ENCODE measurements around the gene PRRT4.

Gene PRRT4

DNA sequence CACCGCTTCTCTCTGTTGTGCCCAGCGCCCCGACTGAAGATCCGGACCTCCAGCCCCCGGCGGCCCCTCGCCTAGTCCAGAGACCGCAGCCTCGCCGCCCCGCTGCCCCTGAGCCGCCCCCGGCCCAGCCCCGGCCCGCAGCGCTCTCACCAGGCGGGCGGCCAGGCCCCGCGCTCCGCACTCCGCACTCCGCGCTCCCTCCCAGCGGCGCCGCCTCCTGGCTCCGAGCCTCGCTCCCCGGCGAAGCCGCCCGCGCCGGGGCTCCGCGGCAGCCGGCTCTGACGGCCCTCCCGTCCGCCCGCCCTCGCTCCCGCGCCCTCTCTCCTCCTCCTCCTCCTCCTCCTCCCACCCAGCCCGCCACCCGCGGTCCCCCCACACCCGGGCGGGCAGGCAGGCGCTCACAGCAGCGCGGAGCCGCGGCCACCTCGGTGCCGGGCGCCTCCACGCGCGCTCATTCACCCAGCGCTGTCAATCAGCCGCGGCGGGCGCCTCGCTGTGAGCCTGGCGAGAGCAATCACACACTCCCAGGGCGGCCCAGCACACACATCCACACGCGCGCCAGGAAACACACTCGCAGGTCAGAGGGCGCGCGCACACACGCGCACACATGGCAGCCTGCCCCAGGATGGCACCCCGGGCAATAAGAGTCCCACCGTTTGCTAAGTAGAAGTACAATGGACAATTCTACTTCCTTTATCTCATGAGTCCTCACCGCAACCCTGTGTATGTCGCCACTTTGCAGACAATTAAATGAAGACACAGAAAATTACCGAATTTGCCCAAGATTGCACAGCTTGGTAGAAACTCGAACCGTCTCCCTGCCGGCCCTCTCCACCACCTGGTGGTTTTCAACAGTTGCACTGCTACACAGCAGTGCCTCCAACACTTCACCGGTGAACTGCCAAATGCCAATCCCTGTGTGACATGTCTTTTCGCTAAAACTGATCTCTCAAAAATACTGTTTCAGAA lies at the start of gene PRRT4:
TSS of gene PRRT4 (minus strand) at position 280 of the 969 bp plus-strand sequence.
- peak; percentile 91 for DNase-seq (ENCODE audit: low read depth)
- H3K4me3 ChIP-seq (ENCODE audit: low read depth, low read length) = peak within 1 kb of the TSS; percentile 70
- TF ChIP-seq MYC (IDR thresholded peaks at IDR 0.05; ENCODE audit: low read depth, low read length) (no peak; the same call in 1 of the 2 replicates), POLR2A (IDR thresholded peaks at IDR 0.05; ENCODE audit: extremely low read depth, insufficient read length) (peak; percentile 56)
- TF ChIP-seq, protein P1, sequence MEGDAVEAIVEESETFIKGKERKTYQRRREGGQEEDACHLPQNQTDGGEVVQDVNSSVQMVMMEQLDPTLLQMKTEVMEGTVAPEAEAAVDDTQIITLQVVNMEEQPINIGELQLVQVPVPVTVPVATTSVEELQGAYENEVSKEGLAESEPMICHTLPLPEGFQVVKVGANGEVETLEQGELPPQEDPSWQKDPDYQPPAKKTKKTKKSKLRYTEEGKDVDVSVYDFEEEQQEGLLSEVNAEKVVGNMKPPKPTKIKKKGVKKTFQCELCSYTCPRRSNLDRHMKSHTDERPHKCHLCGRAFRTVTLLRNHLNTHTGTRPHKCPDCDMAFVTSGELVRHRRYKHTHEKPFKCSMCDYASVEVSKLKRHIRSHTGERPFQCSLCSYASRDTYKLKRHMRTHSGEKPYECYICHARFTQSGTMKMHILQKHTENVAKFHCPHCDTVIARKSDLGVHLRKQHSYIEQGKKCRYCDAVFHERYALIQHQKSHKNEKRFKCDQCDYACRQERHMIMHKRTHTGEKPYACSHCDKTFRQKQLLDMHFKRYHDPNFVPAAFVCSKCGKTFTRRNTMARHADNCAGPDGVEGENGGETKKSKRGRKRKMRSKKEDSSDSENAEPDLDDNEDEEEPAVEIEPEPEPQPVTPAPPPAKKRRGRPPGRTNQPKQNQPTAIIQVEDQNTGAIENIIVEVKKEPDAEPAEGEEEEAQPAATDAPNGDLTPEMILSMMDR (IDR thresholded peaks at IDR 0.05; ENCODE audit: low read depth, low read length) = peak; percentile 29
- TF ChIP-seq, protein P2, sequence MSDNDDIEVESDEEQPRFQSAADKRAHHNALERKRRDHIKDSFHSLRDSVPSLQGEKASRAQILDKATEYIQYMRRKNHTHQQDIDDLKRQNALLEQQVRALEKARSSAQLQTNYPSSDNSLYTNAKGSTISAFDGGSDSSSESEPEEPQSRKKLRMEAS (IDR thresholded peaks at IDR 0.05; ENCODE audit: low read depth, low read length) = peak; percentile 59; the same call in 1 of the 2 replicates

DNA sequence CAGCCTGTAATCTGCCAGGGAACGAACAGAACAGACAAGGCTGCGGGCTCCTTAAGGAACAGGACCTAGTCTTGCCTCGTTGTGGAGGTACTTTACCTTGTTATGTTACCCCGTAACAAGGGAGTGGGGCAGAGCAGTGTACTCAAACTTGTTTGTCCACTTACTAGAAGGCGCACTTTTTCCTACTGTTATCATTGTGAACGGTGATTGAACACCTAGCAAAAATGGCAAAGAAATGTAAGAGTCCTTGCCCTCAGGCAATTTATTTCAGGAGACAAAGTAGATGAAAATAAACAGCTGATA lies 48.9 kb upstream of the PRRT4 start:
- H3K4me3 ChIP-seq (ENCODE audit: low read depth, low read length) = peak overlapping the region; percentile 80
- DNase-seq (ENCODE audit: low read depth) = no peak
- TF ChIP-seq MYC (IDR thresholded peaks at IDR 0.05; ENCODE audit: low read depth, low read length) = no peak
- TF ChIP-seq POLR2A (IDR thresholded peaks at IDR 0.05; ENCODE audit: extremely low read depth, insufficient read length) = no peak
- TF ChIP-seq, protein P2 (IDR thresholded peaks at IDR 0.05; ENCODE audit: low read depth, low read length) = no peak
- TF ChIP-seq, protein P1 (IDR thresholded peaks at IDR 0.05; ENCODE audit: low read depth, low read length) = no peak

DNA sequence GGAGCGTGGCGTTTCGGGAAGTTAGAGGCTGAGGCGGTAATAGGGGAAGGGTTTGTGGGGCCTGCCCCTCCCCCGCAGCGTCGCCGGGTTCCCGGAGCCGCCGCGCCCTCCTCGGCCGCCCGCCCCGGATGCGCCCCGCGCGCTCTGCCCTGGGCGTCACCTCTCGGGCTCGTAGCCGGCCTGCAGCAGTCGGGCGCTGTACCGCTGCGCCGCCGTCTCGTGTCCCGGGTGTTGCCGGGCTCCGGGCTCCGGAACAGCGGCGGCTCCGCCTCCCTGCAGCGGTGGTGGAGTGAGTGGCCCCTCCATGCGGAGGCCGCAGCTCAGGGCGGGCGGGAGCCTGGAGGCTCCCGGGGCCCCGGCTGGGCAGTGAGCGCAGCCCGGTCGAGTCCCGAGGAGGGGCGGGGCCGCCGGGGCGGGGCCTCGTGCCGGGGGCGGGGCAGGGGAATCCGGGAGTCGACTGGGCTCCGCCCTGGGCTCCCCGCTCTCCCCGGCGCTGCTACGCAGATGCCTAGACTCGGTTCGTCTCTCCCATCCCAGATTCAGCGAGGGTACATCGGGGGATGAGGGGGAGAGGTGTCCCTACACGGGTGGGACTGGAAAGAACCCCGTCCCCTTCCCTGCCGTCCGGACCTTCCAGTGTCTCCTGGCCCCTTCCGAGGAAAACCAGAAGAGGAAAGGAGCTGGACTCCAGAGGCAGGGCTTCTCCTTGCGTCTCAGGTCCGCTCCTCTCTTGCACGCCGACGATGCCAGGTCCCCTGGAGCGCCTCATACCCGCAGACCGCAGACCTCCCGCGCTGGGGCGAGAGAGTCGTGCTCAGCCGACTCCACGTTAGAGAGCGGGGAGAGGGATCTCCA lies 48.3 kb upstream of the PRRT4 start, which contains the start of gene IMPDH1:
TSS of gene IMPDH1 (minus strand) at position 387 of the 855 bp plus-strand sequence. CDS start at position 306, 81 bp downstream.
- TF ChIP-seq, protein P1 (IDR thresholded peaks at IDR 0.05; ENCODE audit: low read depth, low read length) = no peak
- TF ChIP-seq MYC (IDR thresholded peaks at IDR 0.05; ENCODE audit: low read depth, low read length) = peak; percentile 74
- TF ChIP-seq POLR2A (IDR thresholded peaks at IDR 0.05; ENCODE audit: extremely low read depth, insufficient read length) = peak; percentile 79
- TF ChIP-seq, protein P2 (IDR thresholded peaks at IDR 0.05; ENCODE audit: low read depth, low read length) = peak; percentile 53; the same call in 1 of the 2 replicates
- DNase-seq (ENCODE audit: low read depth) = peak; percentile 94
- H3K4me3 ChIP-seq (ENCODE audit: low read depth, low read length) = peak within 1 kb of the TSS; percentile 80

DNA sequence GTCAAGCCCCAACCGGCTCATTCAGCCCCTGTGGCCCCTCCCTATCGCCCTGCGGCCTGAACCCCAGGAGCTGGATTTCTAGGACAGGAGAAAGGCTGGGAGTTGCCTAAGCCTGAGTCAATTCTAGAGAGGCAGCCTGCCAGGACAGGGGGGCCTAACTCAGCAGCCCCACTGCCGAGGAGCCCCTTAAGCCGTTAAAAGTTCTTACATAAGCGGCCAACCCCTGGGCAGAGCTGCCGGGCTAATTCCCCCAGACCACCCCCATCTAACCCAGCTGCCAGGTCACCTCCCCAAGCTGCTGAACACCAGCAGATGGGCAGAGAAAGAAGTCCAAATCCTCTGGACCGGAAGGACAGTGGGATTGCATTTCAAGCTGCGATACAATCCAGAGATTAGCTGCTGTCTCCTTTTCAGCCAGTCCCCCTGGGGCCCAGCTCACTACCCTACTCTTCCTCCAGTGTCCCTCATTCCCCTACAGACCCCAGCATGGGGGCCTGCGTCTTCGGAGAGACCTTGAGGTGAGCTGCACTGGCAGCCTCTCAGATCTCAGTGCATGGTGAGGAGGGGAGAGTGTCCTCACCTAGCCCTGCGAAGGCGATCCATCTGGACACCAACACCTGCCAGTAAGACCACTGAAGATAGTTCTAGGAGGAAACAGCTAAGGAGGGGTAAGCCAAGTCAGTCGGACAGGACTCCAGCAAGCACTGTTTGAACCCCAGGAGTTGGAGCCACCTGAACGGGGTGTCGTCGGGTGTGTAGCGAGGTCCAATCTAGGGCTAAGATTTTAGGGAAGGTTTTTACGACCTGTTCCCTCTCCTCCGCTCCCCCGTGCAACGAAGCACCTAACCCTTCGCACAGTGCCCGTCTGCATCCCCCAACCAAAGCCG lies 47.5 kb upstream of the PRRT4 start:
- DNase-seq (ENCODE audit: low read depth) = peak; percentile 84
- 0 out of 2 replicates have a peak, but pooled peaks have one; percentile 16 for TF ChIP-seq MYC (IDR thresholded peaks at IDR 0.05; ENCODE audit: low read depth, low read length)
- TF ChIP-seq POLR2A (IDR thresholded peaks at IDR 0.05; ENCODE audit: extremely low read depth, insufficient read length) = no peak
- peak overlapping the region; percentile 76 for H3K4me3 ChIP-seq (ENCODE audit: low read depth, low read length)

DNA sequence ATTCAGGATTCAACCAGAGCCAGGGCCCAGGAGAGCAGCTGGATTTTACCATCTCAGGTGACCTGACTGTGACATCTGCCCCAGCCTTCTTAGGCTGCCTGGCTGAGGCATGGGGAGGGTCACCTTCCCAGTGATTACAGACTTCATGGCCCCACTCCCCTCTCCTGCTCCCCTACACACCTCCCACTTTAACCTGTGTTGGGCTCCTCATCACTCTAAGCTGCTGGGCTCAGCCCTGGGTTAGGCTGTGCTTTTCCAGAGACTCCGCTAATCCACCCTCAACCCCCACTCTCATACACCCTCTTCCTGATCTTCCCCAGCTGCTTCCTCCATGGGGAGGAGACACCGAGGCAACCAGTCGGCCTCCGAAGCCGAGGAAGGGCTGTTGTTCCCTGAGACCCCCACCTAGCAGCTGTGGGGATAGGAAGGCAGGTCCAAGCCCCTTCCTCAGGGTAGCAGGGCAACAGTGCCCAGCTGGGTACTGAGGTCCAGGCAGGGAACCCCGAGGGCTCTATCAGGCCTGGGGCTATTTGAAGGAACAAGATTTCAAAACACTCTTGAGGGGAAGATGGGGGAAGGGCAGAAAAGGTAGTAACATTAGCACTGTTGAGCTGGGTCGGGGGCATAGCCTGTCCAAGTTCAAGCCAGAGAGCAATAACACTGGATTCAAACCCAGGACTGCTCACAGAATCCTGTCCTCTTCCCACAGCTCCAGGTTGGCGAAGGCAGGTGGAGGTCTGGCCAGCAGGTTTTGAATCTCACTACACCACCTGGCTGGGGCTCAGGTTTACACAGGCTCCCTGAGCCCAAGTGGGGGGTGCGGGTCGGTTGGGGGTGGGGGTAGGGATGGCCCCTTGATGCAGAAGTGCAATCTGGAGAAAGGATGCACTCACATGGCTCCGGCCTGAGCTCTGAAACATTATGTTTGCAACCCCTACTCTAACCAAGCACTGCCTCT lies 46.5 kb upstream of the PRRT4 start:
- peak overlapping the region; percentile 76 for H3K4me3 ChIP-seq (ENCODE audit: low read depth, low read length)
- DNase-seq (ENCODE audit: low read depth) = peak; percentile 72
- no peak for TF ChIP-seq MYC (IDR thresholded peaks at IDR 0.05; ENCODE audit: low read depth, low read length)
- TF ChIP-seq, protein P1 (IDR thresholded peaks at IDR 0.05; ENCODE audit: low read depth, low read length) = no peak
- TF ChIP-seq, protein P2 (IDR thresholded peaks at IDR 0.05; ENCODE audit: low read depth, low read length) = no peak
- TF ChIP-seq POLR2A (IDR thresholded peaks at IDR 0.05; ENCODE audit: extremely low read depth, insufficient read length) = no peak
